ENCODE data around the gene ADAM12.

ADAM12 gene

GRCh38 chr10:126042906-126043305, 345.4 kb downstream of the ADAM12 start:
- Histone ChIP-seq H3K4me1 (ENCODE audit: control insufficient read depth, insufficient read depth, low read length, poor library complexity, severe bottlenecking) (no peaks in the 10 kb centered on the region), H3K4me3 (ENCODE audit: insufficient read depth, low read depth, low read length, poor library complexity, severe bottlenecking) (no peak overlapping the region), H3K9me3 (ENCODE audit: control insufficient read depth, low read length) (no peaks in the 10 kb centered on the region), H3K27me3 (replicated peaks; ENCODE audit: control insufficient read depth, insufficient read depth, low read length, poor library complexity, severe bottlenecking) (no peaks in the 10 kb centered on the region), H3K36me3 (ENCODE audit: control insufficient read depth, insufficient read depth, low read length) (no peaks in the 10 kb centered on the region), H3K27ac (ENCODE audit: insufficient read depth, low read length, poor library complexity, severe bottlenecking) (no peak overlapping the region)
- DNase-seq: no peak

DNA sequence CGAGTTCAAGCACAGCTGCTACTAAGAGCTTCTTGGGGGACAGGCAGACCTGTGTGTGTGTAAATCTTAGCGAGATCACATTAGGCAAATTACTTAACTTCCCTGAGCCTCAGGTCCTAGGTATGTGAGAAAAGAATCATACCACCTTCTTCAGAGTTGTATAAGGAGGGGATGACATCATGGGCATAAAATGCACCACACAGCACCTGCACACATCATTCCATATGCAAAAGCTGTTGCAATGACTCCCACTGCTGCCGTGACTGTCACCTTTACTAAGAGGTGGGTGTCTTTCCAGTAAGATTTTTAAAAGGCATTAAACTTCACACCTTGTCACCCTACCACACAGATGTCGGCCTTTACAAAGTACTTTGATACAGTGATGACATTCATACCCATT, 345.9 kb downstream of the ADAM12 start:
- DNase-seq: no peak
- Histone ChIP-seq H3K27me3 (replicated peaks; ENCODE audit: control insufficient read depth, insufficient read depth, low read length, poor library complexity, severe bottlenecking) (no peaks in the 10 kb centered on the region), H3K4me1 (ENCODE audit: control insufficient read depth, insufficient read depth, low read length, poor library complexity, severe bottlenecking) (no peaks in the 10 kb centered on the region), H3K27ac (ENCODE audit: insufficient read depth, low read length, poor library complexity, severe bottlenecking) (peak overlapping the region; percentile 61), H3K4me3 (ENCODE audit: insufficient read depth, low read depth, low read length, poor library complexity, severe bottlenecking) (peak overlapping the region; percentile 12), H3K9me3 (ENCODE audit: control insufficient read depth, low read length) (no peaks in the 10 kb centered on the region), H3K36me3 (ENCODE audit: control insufficient read depth, insufficient read depth, low read length) (no peaks in the 10 kb centered on the region)

DNA sequence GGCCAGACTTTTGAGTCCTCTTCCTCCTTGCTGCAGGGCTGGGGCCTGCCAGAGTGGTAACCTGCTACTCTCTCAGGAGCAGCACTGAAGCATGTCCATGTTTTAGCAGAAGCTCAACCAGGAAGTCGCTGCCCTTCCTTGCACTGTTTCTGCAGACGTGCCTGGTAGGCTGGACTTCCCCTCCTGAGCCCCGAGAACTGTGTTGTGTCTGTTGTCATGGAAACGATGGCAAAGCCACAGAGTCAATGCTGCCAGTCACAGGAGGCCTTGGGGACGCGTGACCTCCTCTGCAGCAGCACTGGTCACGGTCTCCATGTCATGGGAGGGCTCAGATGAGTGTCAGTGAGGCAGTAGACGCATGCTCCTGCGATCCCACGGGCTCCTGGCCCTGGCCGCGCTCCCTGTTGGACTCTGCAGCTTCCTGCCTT, 346.5 kb downstream of the ADAM12 start:
- H3K27ac ChIP-seq (ENCODE audit: insufficient read depth, low read length, poor library complexity, severe bottlenecking): peak overlapping the region; percentile 61
- no peaks in the 10 kb centered on the region for H3K9me3 ChIP-seq (ENCODE audit: control insufficient read depth, low read length)
- H3K36me3 ChIP-seq (ENCODE audit: control insufficient read depth, insufficient read depth, low read length): no peaks in the 10 kb centered on the region
- DNase-seq: peak; percentile 57 to 71 (median 68)
- no peaks in the 10 kb centered on the region for H3K27me3 ChIP-seq (replicated peaks; ENCODE audit: control insufficient read depth, insufficient read depth, low read length, poor library complexity, severe bottlenecking)
- H3K4me1 ChIP-seq (ENCODE audit: control insufficient read depth, insufficient read depth, low read length, poor library complexity, severe bottlenecking): no peaks in the 10 kb centered on the region
- peak overlapping the region; percentile 12 for H3K4me3 ChIP-seq (ENCODE audit: insufficient read depth, low read depth, low read length, poor library complexity, severe bottlenecking)

GRCh38 chr10:126041117-126041516, 347.2 kb downstream of the ADAM12 start:
- Histone ChIP-seq H3K27me3 (replicated peaks; ENCODE audit: control insufficient read depth, insufficient read depth, low read length, poor library complexity, severe bottlenecking) (no peaks in the 10 kb centered on the region), H3K4me3 (ENCODE audit: insufficient read depth, low read depth, low read length, poor library complexity, severe bottlenecking) (no peak overlapping the region), H3K4me1 (ENCODE audit: control insufficient read depth, insufficient read depth, low read length, poor library complexity, severe bottlenecking) (no peaks in the 10 kb centered on the region), H3K27ac (ENCODE audit: insufficient read depth, low read length, poor library complexity, severe bottlenecking) (no peak overlapping the region), H3K9me3 (ENCODE audit: control insufficient read depth, low read length) (no peaks in the 10 kb centered on the region), H3K36me3 (ENCODE audit: control insufficient read depth, insufficient read depth, low read length) (no peaks in the 10 kb centered on the region)
- DNase-seq: no peak

GRCh38 chr10:126037946-126038345, 350.3 kb downstream of the ADAM12 start:
- Histone ChIP-seq H3K36me3 (ENCODE audit: control insufficient read depth, insufficient read depth, low read length) (no peaks in the 10 kb centered on the region), H3K27ac (ENCODE audit: insufficient read depth, low read length, poor library complexity, severe bottlenecking) (no peak overlapping the region), H3K4me1 (ENCODE audit: control insufficient read depth, insufficient read depth, low read length, poor library complexity, severe bottlenecking) (no peaks in the 10 kb centered on the region), H3K4me3 (ENCODE audit: insufficient read depth, low read depth, low read length, poor library complexity, severe bottlenecking) (no peak overlapping the region), H3K9me3 (ENCODE audit: control insufficient read depth, low read length) (no peaks in the 10 kb centered on the region), H3K27me3 (replicated peaks; ENCODE audit: control insufficient read depth, insufficient read depth, low read length, poor library complexity, severe bottlenecking) (no peaks in the 10 kb centered on the region)
- DNase-seq: no peak

DNA sequence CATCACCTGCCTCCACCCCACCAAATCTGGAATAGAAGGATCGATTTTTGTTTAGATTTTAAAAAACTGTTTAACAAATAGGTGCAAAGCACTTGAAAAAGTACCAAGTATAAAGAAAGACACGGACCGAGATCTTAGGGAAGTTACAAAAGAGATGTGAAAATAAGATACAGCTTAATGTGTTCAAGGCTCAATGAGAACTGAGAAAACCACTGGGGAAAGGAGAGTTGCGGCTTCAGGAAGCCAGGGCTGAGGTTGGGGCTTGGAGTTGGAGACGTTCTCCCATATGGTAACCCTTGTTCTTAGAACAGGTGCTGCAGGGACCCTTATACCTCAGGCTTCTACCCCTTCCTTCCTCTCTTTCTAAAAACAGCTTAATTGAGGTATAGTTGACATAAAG, 351.8 kb downstream of the ADAM12 start:
- no peaks in the 10 kb centered on the region for H3K36me3 ChIP-seq (ENCODE audit: control insufficient read depth, insufficient read depth, low read length)
- no peaks in the 10 kb centered on the region for H3K4me1 ChIP-seq (ENCODE audit: control insufficient read depth, insufficient read depth, low read length, poor library complexity, severe bottlenecking)
- no peaks in the 10 kb centered on the region for H3K9me3 ChIP-seq (ENCODE audit: control insufficient read depth, low read length)
- no peaks in the 10 kb centered on the region for H3K27me3 ChIP-seq (replicated peaks; ENCODE audit: control insufficient read depth, insufficient read depth, low read length, poor library complexity, severe bottlenecking)
- H3K27ac ChIP-seq (ENCODE audit: insufficient read depth, low read length, poor library complexity, severe bottlenecking): no peak overlapping the region
- H3K4me3 ChIP-seq (ENCODE audit: insufficient read depth, low read depth, low read length, poor library complexity, severe bottlenecking): no peak overlapping the region
- DNase-seq: no peak

DNA sequence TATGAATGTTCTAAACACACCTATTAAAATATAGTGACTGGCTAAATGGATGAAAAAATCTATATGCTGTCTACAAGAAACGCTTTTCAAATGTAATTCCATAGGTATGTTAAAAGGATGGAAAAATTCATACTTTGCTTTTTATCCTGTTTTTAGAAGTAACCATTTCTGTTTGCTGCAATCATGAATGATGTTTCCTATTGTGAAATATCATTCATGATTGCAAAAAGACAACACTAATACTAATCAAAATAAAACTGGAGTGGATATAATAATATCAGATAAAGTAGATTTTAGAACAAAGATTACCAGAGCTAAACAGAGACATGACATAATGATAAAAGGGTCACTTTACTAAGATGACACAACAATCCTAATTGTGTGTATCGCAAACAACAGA, 353.7 kb downstream of the ADAM12 start:
- Histone ChIP-seq H3K4me3 (ENCODE audit: insufficient read depth, low read depth, low read length, poor library complexity, severe bottlenecking) (no peak overlapping the region), H3K9me3 (ENCODE audit: control insufficient read depth, low read length) (no peaks in the 10 kb centered on the region), H3K36me3 (ENCODE audit: control insufficient read depth, insufficient read depth, low read length) (no peaks in the 10 kb centered on the region), H3K4me1 (ENCODE audit: control insufficient read depth, insufficient read depth, low read length, poor library complexity, severe bottlenecking) (no peaks in the 10 kb centered on the region), H3K27ac (ENCODE audit: insufficient read depth, low read length, poor library complexity, severe bottlenecking) (no peak overlapping the region), H3K27me3 (replicated peaks; ENCODE audit: control insufficient read depth, insufficient read depth, low read length, poor library complexity, severe bottlenecking) (no peaks in the 10 kb centered on the region)
- no peak for DNase-seq

DNA sequence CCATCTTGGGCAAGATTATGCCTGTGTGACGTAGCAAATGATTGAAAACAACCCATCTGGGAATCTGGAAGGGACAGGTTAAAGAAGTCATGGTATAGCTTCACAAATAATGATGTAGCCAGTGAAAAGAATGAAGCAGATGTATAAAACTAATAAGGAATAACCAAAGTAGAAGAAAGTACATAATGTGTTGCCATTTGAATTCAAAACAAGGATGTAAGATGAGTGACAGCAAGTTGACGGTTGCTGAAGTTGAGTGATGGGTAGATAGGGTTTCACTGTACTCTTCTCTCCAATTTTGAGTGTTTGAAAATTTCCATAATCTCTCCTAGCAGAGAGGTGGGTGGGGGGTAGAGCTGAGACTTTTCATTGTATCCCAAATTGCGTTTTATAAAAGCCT, 358.3 kb downstream of the ADAM12 start:
- Histone ChIP-seq H3K27me3 (replicated peaks; ENCODE audit: control insufficient read depth, insufficient read depth, low read length, poor library complexity, severe bottlenecking) (no peaks in the 10 kb centered on the region), H3K9me3 (ENCODE audit: control insufficient read depth, low read length) (no peaks in the 10 kb centered on the region), H3K36me3 (ENCODE audit: control insufficient read depth, insufficient read depth, low read length) (no peaks in the 10 kb centered on the region), H3K4me3 (ENCODE audit: insufficient read depth, low read depth, low read length, poor library complexity, severe bottlenecking) (no peak overlapping the region), H3K27ac (ENCODE audit: insufficient read depth, low read length, poor library complexity, severe bottlenecking) (no peak overlapping the region), H3K4me1 (ENCODE audit: control insufficient read depth, insufficient read depth, low read length, poor library complexity, severe bottlenecking) (no peaks in the 10 kb centered on the region)
- DNase-seq: no peak

GRCh38 chr10:126027692-126028091, 360.6 kb downstream of the ADAM12 start:
- no peak overlapping the region for H3K4me3 ChIP-seq (ENCODE audit: insufficient read depth, low read depth, low read length, poor library complexity, severe bottlenecking)
- no peaks in the 10 kb centered on the region for H3K36me3 ChIP-seq (ENCODE audit: control insufficient read depth, insufficient read depth, low read length)
- H3K27ac ChIP-seq (ENCODE audit: insufficient read depth, low read length, poor library complexity, severe bottlenecking): no peak overlapping the region
- no peaks in the 10 kb centered on the region for H3K9me3 ChIP-seq (ENCODE audit: control insufficient read depth, low read length)
- no peak for DNase-seq
- H3K4me1 ChIP-seq (ENCODE audit: control insufficient read depth, insufficient read depth, low read length, poor library complexity, severe bottlenecking): no peaks in the 10 kb centered on the region
- H3K27me3 ChIP-seq (replicated peaks; ENCODE audit: control insufficient read depth, insufficient read depth, low read length, poor library complexity, severe bottlenecking): no peaks in the 10 kb centered on the region

DNA sequence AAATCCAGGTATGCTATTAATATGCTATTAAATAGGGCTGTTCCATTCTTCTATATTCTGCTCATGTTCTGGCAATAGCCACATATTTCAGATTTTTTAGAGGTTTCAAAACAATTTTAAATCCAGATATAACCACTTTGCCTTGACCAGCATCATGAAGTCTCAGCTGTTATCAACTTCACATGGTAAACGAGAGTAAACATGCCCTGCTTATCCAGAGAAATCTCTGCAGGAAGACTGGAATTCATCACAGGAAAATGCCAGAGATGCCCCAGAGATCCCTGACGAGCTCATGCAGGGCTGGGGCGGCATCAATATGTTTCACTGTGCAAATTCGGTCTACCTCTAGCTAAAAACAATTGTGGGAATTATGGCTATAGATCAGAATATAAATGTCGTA, 365.4 kb downstream of the ADAM12 start:
- Histone ChIP-seq H3K4me1 (ENCODE audit: control insufficient read depth, insufficient read depth, low read length, poor library complexity, severe bottlenecking) (no peaks in the 10 kb centered on the region), H3K36me3 (ENCODE audit: control insufficient read depth, insufficient read depth, low read length) (no peaks in the 10 kb centered on the region), H3K4me3 (ENCODE audit: insufficient read depth, low read depth, low read length, poor library complexity, severe bottlenecking) (no peak overlapping the region), H3K9me3 (ENCODE audit: control insufficient read depth, low read length) (no peaks in the 10 kb centered on the region), H3K27ac (ENCODE audit: insufficient read depth, low read length, poor library complexity, severe bottlenecking) (no peak overlapping the region), H3K27me3 (replicated peaks; ENCODE audit: control insufficient read depth, insufficient read depth, low read length, poor library complexity, severe bottlenecking) (no peaks in the 10 kb centered on the region)
- DNase-seq: no peak
